Measurements from ENCODE around the gene CAMK2A.

DNA sequence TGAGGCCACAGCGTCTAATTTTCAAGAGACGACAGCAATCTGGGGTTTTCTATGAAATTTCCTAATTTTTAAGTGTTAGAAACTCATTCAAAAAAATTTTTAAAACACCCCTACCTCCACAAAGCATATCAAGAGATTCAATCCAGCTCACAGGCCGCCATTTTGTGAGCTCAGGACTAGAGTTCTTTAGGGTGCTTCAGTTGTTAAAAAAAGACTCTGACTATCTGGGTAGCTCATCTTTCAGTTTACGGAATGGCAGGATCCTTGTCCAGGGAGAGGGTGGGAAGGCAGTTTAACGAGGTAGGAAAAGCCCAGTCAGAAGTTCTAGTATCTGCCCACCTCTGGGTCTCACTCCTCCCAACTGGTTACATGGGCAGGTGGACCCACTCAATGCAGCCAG, 43.1 kb downstream of the CAMK2A start:
- TF ChIP-seq, protein P1, sequence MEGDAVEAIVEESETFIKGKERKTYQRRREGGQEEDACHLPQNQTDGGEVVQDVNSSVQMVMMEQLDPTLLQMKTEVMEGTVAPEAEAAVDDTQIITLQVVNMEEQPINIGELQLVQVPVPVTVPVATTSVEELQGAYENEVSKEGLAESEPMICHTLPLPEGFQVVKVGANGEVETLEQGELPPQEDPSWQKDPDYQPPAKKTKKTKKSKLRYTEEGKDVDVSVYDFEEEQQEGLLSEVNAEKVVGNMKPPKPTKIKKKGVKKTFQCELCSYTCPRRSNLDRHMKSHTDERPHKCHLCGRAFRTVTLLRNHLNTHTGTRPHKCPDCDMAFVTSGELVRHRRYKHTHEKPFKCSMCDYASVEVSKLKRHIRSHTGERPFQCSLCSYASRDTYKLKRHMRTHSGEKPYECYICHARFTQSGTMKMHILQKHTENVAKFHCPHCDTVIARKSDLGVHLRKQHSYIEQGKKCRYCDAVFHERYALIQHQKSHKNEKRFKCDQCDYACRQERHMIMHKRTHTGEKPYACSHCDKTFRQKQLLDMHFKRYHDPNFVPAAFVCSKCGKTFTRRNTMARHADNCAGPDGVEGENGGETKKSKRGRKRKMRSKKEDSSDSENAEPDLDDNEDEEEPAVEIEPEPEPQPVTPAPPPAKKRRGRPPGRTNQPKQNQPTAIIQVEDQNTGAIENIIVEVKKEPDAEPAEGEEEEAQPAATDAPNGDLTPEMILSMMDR (IDR thresholded peaks at IDR 0.05), result no peak
- no peak for TF ChIP-seq POLR2A (IDR thresholded peaks at IDR 0.05)
